HUES6 (cell line): Measurements from ENCODE around the gene ACER2.
A peak's percentile ranks its signal among the peaks of the same experiment; 100 is the strongest.
"Not testable (repeated sequence)": the region's sequence is repeated elsewhere in the genome, so short reads cannot be mapped to it uniquely, and the experiment has no call there.

ENCODE experiments used
- H3K27ac ChIP-seq: 2 replicates; pipeline ENCODE4 v1.7.0; 2013; ENCODE audit warnings: low read depth, mild to moderate bottlenecking, low read length, inconsistent platforms
- H3K27me3 ChIP-seq: 2 replicates; pipeline ENCODE4 v1.6.1; 2013; ENCODE audit warnings: low read length; ENCODE audit not compliant: control insufficient read depth, insufficient read depth
- H3K36me3 ChIP-seq: 2 replicates; pipeline ENCODE4 v1.6.1; 2013; ENCODE audit warnings: low read length; ENCODE audit not compliant: control insufficient read depth, insufficient read depth
- H3K4me1 ChIP-seq: 2 replicates; pipeline ENCODE4 v1.6.1; 2013; ENCODE audit warnings: low read length; ENCODE audit not compliant: control insufficient read depth, insufficient read depth
- H3K4me3 ChIP-seq: 2 replicates; pipeline ENCODE4 v1.5.1; 2013; ENCODE audit warnings: low read depth, low read length
- H3K9ac ChIP-seq: one replicate; pipeline ENCODE4 v1.6.1; 2013; ENCODE audit warnings: mild to moderate bottlenecking, low read length
- H3K9me3 ChIP-seq: 2 replicates; pipeline ENCODE4 v1.6.1; 2013; ENCODE audit warnings: low read depth, low read length; ENCODE audit not compliant: control insufficient read depth, insufficient read depth

Gene ACER2

DNA sequence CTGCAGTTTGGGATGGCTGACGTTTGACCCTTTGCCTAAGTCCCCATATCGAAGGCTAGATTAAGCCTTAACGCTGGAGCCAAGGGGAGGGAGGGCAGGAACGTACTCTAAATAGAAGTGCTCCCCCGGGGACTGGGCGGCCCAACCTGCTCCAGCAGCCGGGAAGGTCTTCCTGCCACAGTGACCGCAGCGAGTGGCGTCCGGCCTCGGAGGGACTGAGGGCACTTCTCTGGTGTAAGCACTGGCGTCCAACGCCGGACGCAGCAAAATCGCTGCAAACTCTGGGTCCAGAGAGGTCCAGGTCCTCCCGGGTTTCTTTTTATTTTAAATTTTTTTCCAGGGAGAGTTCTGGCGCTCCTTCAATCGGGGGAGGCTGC, 505 bp upstream of the ACER2 start:
- H3K9me3 ChIP-seq = peaks cover 10% of the 10 kb centered on the region
- no peaks in the 10 kb centered on the region for H3K36me3 ChIP-seq
- peaks cover 11% of the 10 kb centered on the region for H3K27me3 ChIP-seq
- H3K4me3 ChIP-seq = peak overlapping the region; percentile 78
- H3K4me1 ChIP-seq = peaks cover 4% of the 10 kb centered on the region; the same call in 1 of the 2 replicates
- H3K9ac ChIP-seq = no peak overlapping the region
- no peak overlapping the region for H3K27ac ChIP-seq

DNA sequence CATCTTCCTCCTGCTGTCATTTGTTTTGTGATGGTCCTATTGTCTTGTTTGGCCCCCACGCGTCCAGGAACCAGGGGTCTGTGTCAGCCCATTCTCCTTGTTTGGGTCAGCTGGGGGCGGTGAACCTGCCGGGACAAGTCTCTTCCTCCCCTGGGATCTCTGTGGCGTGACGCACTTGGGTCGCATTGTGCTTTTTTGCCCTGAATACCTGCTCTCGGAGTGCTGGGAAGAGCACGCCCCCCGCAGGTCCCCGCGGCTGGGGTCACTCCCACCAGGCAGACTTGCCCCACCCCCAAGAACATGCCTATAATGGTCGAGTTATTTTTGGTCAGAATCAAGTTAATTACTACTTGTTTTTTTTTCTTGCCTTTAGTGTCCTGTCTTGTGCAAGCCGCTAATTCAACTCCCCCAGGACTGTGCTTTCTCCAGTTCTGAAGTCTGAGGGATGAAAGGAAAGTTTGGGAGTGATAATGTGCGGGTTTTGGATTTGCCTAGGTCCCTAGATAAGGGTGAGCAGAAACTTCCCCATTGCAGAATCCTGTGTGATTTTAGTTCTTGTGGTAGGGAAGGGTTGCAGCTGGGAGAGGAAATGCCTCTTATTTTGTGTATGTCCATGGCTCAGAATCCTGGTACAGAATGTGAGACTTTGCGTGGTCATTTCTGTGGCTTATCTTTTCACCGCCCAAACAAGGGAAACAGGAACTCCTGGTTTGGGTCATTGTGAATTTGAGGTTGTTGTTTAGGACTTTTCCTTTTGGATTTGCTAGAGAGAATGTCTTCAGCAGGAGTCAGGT, 789 bp downstream of the ACER2 start:
- Histone ChIP-seq H3K4me1 (peaks cover 13% of the 10 kb centered on the region; the same call in 1 of the 2 replicates), H3K4me3 (peak overlapping the region; percentile 78), H3K36me3 (no peaks in the 10 kb centered on the region), H3K9me3 (no peaks in the 10 kb centered on the region), H3K9ac (peak overlapping the region; percentile 41), H3K27me3 (peaks cover 11% of the 10 kb centered on the region), H3K27ac (no peak overlapping the region)

DNA sequence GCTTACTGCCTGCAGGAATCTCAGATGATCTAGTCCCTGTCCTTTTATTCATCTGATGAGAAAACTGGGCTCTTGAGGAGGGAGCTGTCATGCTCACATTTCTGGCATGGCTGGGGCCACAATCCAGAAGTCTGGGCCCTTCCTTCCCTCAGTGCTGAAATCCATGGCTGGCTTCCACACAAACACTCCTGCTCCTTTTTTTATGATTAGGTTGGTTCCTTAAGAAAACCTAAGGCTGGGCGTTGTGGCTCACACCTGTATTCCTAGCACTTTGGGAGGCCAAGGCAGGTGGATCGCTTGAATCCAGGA, 1.3 kb downstream of the ACER2 start:
- Histone ChIP-seq H3K36me3 (no peaks in the 10 kb centered on the region), H3K27me3 (peaks cover 11% of the 10 kb centered on the region), H3K27ac (no peak overlapping the region), H3K9me3 (no peaks in the 10 kb centered on the region), H3K9ac (no peak overlapping the region), H3K4me1 (peaks cover 13% of the 10 kb centered on the region; the same call in 1 of the 2 replicates), H3K4me3 (peak overlapping the region; percentile 78)

DNA sequence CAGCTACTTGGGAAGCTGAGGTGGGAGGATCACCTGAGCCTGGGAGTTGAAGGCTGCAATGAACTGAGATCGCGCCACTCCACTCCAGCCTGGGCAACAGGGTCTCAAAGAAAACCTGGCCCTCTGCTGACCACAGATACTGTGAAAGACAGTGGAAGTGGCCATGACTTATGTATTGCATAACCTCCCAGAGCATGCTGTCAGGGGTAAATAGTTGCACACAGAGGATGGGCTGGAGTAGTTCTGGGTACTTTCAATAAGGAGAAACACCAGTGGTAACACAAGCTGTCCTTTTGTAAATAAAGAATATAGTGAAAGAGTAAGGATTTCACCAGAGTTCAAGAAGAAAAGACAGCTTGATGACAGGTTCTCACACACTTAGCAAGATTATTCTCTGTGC, 1.8 kb downstream of the ACER2 start:
- H3K27ac ChIP-seq = no peak overlapping the region
- peaks cover 13% of the 10 kb centered on the region; the same call in 1 of the 2 replicates for H3K4me1 ChIP-seq
- no peaks in the 10 kb centered on the region for H3K36me3 ChIP-seq
- H3K9ac ChIP-seq = no peak overlapping the region
- H3K27me3 ChIP-seq = peaks cover 11% of the 10 kb centered on the region
- H3K9me3 ChIP-seq = no peaks in the 10 kb centered on the region
- no peak overlapping the region for H3K4me3 ChIP-seq

DNA sequence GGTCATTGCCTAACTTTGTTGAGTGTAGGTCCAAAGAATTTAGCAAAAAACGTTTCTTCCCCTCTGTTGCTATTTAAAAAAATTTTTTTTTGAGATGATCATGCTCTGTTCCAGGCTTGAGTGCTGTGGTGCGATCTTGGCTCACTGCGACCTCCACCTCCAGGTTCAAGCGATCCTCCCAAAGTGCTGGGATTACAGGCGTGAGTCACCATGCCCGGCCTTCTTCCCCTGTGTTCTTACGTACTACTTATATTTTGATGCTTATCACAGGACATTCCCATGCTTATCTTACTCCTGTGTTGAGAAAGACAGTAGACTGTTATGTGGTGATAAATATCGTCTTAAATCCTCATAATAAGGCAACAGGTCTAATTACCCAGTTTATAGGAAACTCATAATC, 2.5 kb downstream of the ACER2 start:
- Histone ChIP-seq H3K9ac (no peak overlapping the region), H3K27ac (no peak overlapping the region), H3K36me3 (no peaks in the 10 kb centered on the region), H3K27me3 (peaks cover 11% of the 10 kb centered on the region), H3K4me3 (no peak overlapping the region), H3K9me3 (no peaks in the 10 kb centered on the region), H3K4me1 (peaks cover 13% of the 10 kb centered on the region; the same call in 1 of the 2 replicates)

DNA sequence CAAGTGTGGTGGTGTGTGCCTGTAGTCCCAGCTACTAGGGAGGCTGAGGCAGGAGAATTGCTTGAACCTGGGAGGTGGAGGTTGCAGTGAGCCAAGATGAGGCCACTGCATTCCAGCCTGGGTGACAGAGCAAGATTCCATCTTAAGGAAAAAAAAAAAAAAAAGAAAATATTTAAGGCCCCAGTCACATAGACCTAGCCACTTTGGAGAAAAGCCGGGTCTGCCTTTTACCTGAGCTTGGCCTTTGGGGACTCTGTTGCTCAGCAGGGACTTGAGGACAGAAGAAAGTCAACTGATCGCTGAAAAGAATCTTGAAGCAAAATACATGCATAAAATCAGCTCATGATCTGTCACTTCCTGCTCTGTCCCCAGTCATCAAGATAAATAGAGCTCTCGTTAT, 4.6 kb downstream of the ACER2 start:
- peaks cover 13% of the 10 kb centered on the region; the same call in 1 of the 2 replicates for H3K4me1 ChIP-seq
- H3K4me3 ChIP-seq, H3K27ac ChIP-seq, H3K27me3 ChIP-seq, H3K9ac ChIP-seq, H3K9me3 ChIP-seq, H3K36me3 ChIP-seq: not testable (repeated sequence)

DNA sequence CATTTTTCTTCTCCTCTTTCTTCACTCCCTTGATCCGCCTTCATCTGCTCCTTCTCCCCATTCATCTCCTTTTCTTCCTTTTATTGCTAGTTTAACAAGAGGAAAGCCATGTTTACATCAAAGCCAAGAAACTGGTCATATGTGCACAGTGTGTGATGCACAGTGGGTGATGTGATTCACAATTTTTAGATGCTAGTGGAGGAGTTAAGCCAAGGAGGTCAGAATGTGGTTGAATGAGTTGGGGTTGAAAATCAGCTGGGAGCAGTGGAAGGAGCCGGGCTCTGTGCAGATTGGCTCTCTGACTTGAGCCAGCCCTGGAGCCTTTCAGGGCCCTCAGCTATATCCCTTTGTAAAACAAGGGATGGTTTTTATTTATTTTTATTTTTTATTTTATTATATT, 7.3 kb downstream of the ACER2 start:
- H3K27me3 ChIP-seq = no peaks in the 10 kb centered on the region
- H3K4me3 ChIP-seq = no peak overlapping the region

DNA sequence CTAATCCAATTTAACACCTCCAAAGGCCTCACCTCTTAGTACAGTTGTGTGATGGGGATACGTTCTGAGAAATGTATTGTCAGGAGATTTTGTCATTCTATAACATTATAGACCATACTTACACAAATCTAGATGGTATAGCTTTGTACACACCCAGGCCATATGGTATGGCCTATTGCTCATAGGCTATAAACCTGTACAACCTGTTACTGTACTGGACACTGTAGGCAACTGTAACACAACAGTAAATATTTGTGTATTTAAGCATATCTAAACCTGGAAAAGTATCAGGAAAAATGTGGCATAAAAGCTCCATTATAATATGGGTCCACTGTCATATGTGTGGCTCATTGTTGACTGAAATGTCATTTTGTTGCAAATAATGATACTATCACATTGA, 12.1 kb downstream of the ACER2 start:
- H3K4me1 ChIP-seq = peaks cover 16% of the 10 kb centered on the region
- peaks cover 14% of the 10 kb centered on the region for H3K36me3 ChIP-seq
- H3K27ac ChIP-seq = no peak overlapping the region
- H3K9ac ChIP-seq = no peak overlapping the region
- H3K27me3 ChIP-seq = no peaks in the 10 kb centered on the region
- H3K9me3 ChIP-seq = no peaks in the 10 kb centered on the region
- H3K4me3 ChIP-seq = no peak overlapping the region

More for the DNA sequence above, 7.3 kb downstream of the ACER2 start:
- Histone ChIP-seq H3K27ac (no peak overlapping the region), H3K9ac (no peak overlapping the region), H3K4me1 (peaks cover 10% of the 10 kb centered on the region; the same call in 1 of the 2 replicates), H3K36me3 (no peaks in the 10 kb centered on the region), H3K9me3 (no peaks in the 10 kb centered on the region)

DNA sequence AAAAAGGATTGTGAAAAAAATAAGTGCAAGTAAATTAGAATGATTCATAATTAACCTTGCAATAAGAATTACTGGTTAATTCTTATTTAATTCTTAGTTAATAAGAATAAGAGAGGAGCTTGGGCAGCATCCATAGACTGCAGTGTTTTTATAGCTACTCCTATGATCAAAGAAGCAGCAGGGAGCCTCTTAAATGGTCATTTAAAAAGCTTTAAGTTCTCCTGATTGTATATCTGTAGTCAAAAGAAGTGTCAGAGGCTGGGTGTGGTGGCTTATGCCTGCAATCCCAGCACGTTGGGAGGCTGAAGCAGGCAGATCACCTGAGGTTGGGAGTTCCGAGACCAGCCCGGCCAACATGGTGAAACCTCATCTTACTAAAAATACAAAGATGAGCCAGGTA, 14.4 kb downstream of the ACER2 start:
- no peak overlapping the region for H3K27ac ChIP-seq
- no peaks in the 10 kb centered on the region for H3K27me3 ChIP-seq
- H3K4me3 ChIP-seq = no peak overlapping the region
- no peaks in the 10 kb centered on the region for H3K9me3 ChIP-seq
- peaks cover 16% of the 10 kb centered on the region for H3K4me1 ChIP-seq
- H3K9ac ChIP-seq = no peak overlapping the region
- peaks cover 15% of the 10 kb centered on the region for H3K36me3 ChIP-seq

DNA sequence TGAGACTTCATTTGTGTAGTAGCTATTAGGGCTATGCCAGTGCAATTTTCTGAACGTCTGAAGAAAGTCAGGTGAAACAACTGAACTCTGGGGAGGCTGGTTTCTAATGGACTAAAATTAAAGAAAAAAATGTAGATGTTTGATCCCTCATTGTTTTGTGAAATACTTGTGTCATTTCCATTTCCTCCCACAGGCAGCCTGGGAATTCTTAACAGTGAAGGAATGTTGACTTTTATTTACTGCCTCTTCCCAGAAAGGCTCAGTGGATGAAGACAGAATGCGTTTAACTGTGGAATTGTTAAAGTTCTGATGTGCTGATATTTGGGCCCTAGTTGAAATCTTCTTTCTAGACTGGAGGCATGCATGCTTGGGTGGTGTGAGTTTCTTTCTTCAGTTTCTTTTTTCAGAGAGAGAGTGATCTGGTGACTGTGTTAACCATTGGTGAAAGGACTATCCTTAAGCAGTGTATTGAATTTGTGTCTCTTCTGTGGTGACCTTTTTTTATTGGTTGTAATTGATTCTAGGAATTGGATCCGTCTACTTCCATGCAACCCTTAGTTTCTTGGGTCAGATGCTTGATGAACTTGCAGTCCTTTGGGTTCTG, 15.5 kb downstream of the ACER2 start:
- Histone ChIP-seq H3K36me3 (peaks cover 15% of the 10 kb centered on the region), H3K27ac (no peak overlapping the region), H3K9ac (no peak overlapping the region), H3K4me1 (peaks cover 16% of the 10 kb centered on the region), H3K4me3 (no peak overlapping the region), H3K27me3 (no peaks in the 10 kb centered on the region), H3K9me3 (no peaks in the 10 kb centered on the region)

DNA sequence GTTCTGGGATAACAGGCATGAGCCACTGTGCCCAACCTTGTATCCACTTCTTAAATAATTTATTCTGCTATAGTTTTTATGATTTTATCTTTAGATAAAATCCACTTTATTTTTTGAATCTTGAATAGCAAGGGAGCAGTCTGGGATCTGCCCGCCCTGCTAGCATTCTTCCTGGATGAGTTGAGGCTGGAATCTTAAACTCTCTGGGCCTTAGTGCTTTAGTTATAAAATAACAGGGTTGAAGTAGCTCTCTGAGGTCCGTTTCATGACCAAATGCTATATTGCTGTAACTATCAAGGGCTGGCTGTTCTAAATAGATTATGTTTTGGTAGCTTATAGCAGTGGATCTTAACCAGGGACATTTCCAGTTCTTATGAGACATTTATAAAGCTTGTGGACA, 20.8 kb downstream of the ACER2 start:
- Histone ChIP-seq H3K9ac (no peak overlapping the region), H3K27ac (no peak overlapping the region), H3K9me3 (peaks cover under 1% of the 10 kb centered on the region; the same call in 1 of the 2 replicates), H3K36me3 (peaks cover 21% of the 10 kb centered on the region), H3K4me3 (no peak overlapping the region), H3K27me3 (no peaks in the 10 kb centered on the region), H3K4me1 (peaks cover 2% of the 10 kb centered on the region; the same call in 1 of the 2 replicates)
